Peyer's patch (tissue), 4 donors: ENCODE results near the gene MLST8.

Experiments used
- CTCF ChIP-seq, 6 experiments: fragments of 450-650 bp in 4 of 6; fragments of 200-600 bp in 2 of 6; sonication (generic) in 1 of 6; IDR thresholded peaks; one replicate each; pipeline ENCODE4 v1.5.1; 2017 to 2019; ENCODE audit warnings: antibody characterized with exemption in 6 of 6, mild to moderate bottlenecking in 3 of 6, moderate library complexity in 1 of 6
- POLR2A ChIP-seq, 2 donors: fragments of 450-650 bp; IDR thresholded peaks; one replicate each; pipeline ENCODE4 v1.5.1; 2017; ENCODE audit warnings: antibody characterized with exemption in 2 of 2, mild to moderate bottlenecking in 2 of 2, moderate library complexity in 2 of 2

GRCh38 chr16:2232094-2232990 is 27.1 kb downstream of the MLST8 start:
- no peak for TF ChIP-seq CTCF (IDR thresholded peaks at IDR 0.05)
- no peak for TF ChIP-seq POLR2A (IDR thresholded peaks at IDR 0.05)
